Measurements from ENCODE around the gene CTAGE6.
"Not testable (repeated sequence)": the region's sequence is repeated elsewhere in the genome, so short reads cannot be mapped to it uniquely, and the experiment has no call there.

GRCh38 chr7:143709895-143710294 is 47.6 kb downstream of the CTAGE6 start:
- TF ChIP-seq, protein P1, sequence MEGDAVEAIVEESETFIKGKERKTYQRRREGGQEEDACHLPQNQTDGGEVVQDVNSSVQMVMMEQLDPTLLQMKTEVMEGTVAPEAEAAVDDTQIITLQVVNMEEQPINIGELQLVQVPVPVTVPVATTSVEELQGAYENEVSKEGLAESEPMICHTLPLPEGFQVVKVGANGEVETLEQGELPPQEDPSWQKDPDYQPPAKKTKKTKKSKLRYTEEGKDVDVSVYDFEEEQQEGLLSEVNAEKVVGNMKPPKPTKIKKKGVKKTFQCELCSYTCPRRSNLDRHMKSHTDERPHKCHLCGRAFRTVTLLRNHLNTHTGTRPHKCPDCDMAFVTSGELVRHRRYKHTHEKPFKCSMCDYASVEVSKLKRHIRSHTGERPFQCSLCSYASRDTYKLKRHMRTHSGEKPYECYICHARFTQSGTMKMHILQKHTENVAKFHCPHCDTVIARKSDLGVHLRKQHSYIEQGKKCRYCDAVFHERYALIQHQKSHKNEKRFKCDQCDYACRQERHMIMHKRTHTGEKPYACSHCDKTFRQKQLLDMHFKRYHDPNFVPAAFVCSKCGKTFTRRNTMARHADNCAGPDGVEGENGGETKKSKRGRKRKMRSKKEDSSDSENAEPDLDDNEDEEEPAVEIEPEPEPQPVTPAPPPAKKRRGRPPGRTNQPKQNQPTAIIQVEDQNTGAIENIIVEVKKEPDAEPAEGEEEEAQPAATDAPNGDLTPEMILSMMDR (IDR thresholded peaks at IDR 0.05): not testable (repeated sequence)
- TF ChIP-seq POLR2A (IDR thresholded peaks at IDR 0.05): not testable (repeated sequence)

Data from uterus (tissue), 2 donors.